ENCODE data around the gene ANO2. TPM values are rescaled to one million over a fixed set of nuclear protein-coding genes. Genes with fewer than 3 reads are reported as not detected.

The ANO2 gene
- total and polyA plus RNA-seq, 2 donors (not counting 3 experiments of a cell fraction or from before 2014, with no cell fraction given) = 15.4 to 65.0 TPM

- TF ChIP-seq FOS (IDR thresholded peaks at IDR 0.05; ENCODE audit: borderline replicate concordance, insufficient read depth, low read length) (no peak), GATA2 (IDR thresholded peaks at IDR 0.05; ENCODE audit: insufficient read depth, insufficient read length, low read depth, low read length) (no peak), CTCF (IDR thresholded peaks at IDR 0.05; ENCODE audit: extremely low read depth in 1 of 2, insufficient read depth in 1 of 2, low read depth in 1 of 2, low read length in 2 of 2) (no peak), POLR2A (IDR thresholded peaks at IDR 0.05; ENCODE audit: low read depth, low read length) (no peak), JUN (IDR thresholded peaks at IDR 0.05; ENCODE audit: borderline replicate concordance, insufficient read depth, insufficient read length, low read depth) (no peak), MYC (IDR thresholded peaks at IDR 0.05; ENCODE audit: low read depth, low read length) (no peak), POLR2AphosphoS5 (IDR thresholded peaks at IDR 0.05; ENCODE audit: insufficient read depth, low read depth, low read length) (no peak), MAX (IDR thresholded peaks at IDR 0.05; ENCODE audit: insufficient read depth, insufficient read length) (no peak), EZH2 (IDR thresholded peaks at IDR 0.05; ENCODE audit: borderline replicate concordance, low read depth, low read length, severe bottlenecking) (no peak)
- peaks cover 2% of the 10 kb centered on the region for H3K4me1 ChIP-seq (ENCODE audit: control insufficient read depth, extremely low read depth, insufficient read depth, low read length)
- POLR2A ChIA-PET = no interaction called here
- DNase-seq (ENCODE audit: low read depth, low spot score) (no peak), FAIRE-seq (no peak)
- H3K36me3 ChIP-seq (ENCODE audit: control insufficient read depth in 2 of 2, extremely low read depth in 1 of 2, insufficient read depth in 2 of 2, low read length in 2 of 2) = peaks cover 59 to 67% of the 10 kb centered on the region in 2 experiments
- intact Hi-C loops (cut with micrococcal nuclease) = no loop called here
- no peaks in the 10 kb centered on the region for H3K27me3 ChIP-seq (ENCODE audit: control insufficient read depth in 2 of 2, insufficient read depth in 2 of 2, low read length in 2 of 2)
- H3K4me3 ChIP-seq (replicated peaks in 1 of 3; ENCODE audit: insufficient read depth in 1 of 3, low read depth in 1 of 3, low read length in 3 of 3) = no peak overlapping the region
- no peak overlapping the region for H3K27ac ChIP-seq (ENCODE audit: insufficient read depth, low read depth, low read length)
- H3K9me1 ChIP-seq (replicated peaks; ENCODE audit: control insufficient read depth, extremely low read depth, insufficient read depth, low read length) = no peaks in the 10 kb centered on the region
- peaks cover 15% of the 10 kb centered on the region for H4K20me1 ChIP-seq (replicated peaks; ENCODE audit: control insufficient read depth, extremely low read depth, insufficient read depth, low read length)
- no peaks in the 10 kb centered on the region for H3K9me3 ChIP-seq (replicated peaks; ENCODE audit: control insufficient read depth, insufficient read depth, low read length)
- BruUV-seq (replicated peaks) = no TSS peak
- H3K79me2 ChIP-seq (ENCODE audit: control insufficient read depth, insufficient read depth, low read length) = peaks cover 21% of the 10 kb centered on the region
- dilution Hi-C loops (cut with MboI; ENCODE audit: extremely low pct_ligation_motif_present, low sequenced_read_pairs) = no loop called here
- no peak overlapping the region for H3K9ac ChIP-seq (replicated peaks; ENCODE audit: extremely low read depth, insufficient read depth, low read length)
- no peak overlapping the region for H2AFZ ChIP-seq (ENCODE audit: low read depth, low read length)
- CTCF ChIA-PET = interaction anchor here (2.2 kb wide), 1 partner anchor 13 kb away, joined by 9 read pairs; no protein-coding TSS in a partner anchor
- no peak overlapping the region for H3K4me2 ChIP-seq (ENCODE audit: insufficient read depth, low read length)
Observed at GRCh38 chr12:5976196-5976595, 31.1 kb upstream of the ANO2 start.
